ENCODE results near the gene ZNF710. TPM values are rescaled to one million over a fixed set of nuclear protein-coding genes. Genes with fewer than 3 reads are reported as not detected.

Gene ZNF710
- total and polyA plus RNA-seq, 9 of the 15 experiments (the other 6 are each of a cell fraction or from before 2014, with no cell fraction given): 0.56 to 14.2 (median 5.2) TPM

GRCh38 chr15:90006217-90007075 is 5.3 kb downstream of the ZNF710 start (continued):
- TF ChIP-seq ARID4B (CRISPR knock-in tag; IDR thresholded peaks at IDR 0.05) (no peak), ASH1L (IDR thresholded peaks at IDR 0.05; ENCODE audit: borderline replicate concordance, low read depth, partially characterized antibody) (no peak), SNAPC5 (CRISPR knock-in tag; IDR thresholded peaks at IDR 0.05) (no peak), ZNF551 (CRISPR knock-in tag; IDR thresholded peaks at IDR 0.05) (no peak), ZBTB43 (CRISPR knock-in tag; IDR thresholded peaks at IDR 0.05) (no peak), NR2C1 (IDR thresholded peaks at IDR 0.05) (no peak), NR2C1 (tag; IDR thresholded peaks at IDR 0.05) (no peak), PRPF4 (IDR thresholded peaks at IDR 0.05; ENCODE audit: insufficient read depth, low read depth, low read length, poor library complexity, severe bottlenecking) (no peak), FOXA1 (IDR thresholded peaks at IDR 0.05; ENCODE audit: borderline replicate concordance) (no peak), BRF1 (IDR thresholded peaks at IDR 0.05; ENCODE audit: borderline replicate concordance, extremely low read depth, insufficient read length) (no peak)

Measured in K562 (cell line).